ENCODE measurements around the gene DNAJB14. TPM values are rescaled to one million over a fixed set of nuclear protein-coding genes. Genes with fewer than 3 reads are reported as not detected.
A peak's percentile ranks its signal among the peaks of the same experiment; 100 is the strongest.

DNAJB14 gene
- total RNA-seq, 1 experiment from 2014 or later, result 18.9 TPM

DNA sequence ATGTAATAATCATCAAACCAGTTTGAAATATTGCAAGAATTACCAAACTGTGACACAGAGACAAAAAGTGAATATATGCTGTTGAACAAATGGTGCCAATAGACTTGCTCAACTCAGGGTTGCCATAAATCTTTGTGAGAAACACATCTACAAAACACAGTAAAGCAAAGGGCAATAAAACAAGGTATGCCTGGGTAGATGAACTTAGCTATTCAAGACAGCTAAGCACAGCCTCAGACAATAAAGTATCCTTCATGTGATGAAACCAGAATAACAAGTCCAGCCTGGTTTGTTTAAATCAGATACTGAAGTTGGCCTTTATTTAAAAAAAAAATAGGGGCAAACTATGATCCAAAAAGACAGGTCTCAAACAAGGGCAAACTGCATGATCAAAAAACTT lies 71.3 kb downstream of the DNAJB14 start:
- H3K9me2 ChIP-seq (replicated peaks; ENCODE audit: low read length), result no peaks in the 10 kb centered on the region
- peak; percentile 30 for DNase-seq
- no TSS peak for BruUV-seq (replicated peaks)
- 0 out of 2 replicates have a peak, but pooled peaks cover 6% of the 10 kb centered on the region for H3K36me3 ChIP-seq (ENCODE audit: low read depth, low read length)
- TF ChIP-seq EZH2 (IDR thresholded peaks at IDR 0.05; ENCODE audit: low read length, unreplicated experiment) (no peak), EZH2phosphoT487 (IDR thresholded peaks at IDR 0.05; ENCODE audit: borderline replicate concordance, low read length) (no peak)
- TF ChIP-seq, protein P1, sequence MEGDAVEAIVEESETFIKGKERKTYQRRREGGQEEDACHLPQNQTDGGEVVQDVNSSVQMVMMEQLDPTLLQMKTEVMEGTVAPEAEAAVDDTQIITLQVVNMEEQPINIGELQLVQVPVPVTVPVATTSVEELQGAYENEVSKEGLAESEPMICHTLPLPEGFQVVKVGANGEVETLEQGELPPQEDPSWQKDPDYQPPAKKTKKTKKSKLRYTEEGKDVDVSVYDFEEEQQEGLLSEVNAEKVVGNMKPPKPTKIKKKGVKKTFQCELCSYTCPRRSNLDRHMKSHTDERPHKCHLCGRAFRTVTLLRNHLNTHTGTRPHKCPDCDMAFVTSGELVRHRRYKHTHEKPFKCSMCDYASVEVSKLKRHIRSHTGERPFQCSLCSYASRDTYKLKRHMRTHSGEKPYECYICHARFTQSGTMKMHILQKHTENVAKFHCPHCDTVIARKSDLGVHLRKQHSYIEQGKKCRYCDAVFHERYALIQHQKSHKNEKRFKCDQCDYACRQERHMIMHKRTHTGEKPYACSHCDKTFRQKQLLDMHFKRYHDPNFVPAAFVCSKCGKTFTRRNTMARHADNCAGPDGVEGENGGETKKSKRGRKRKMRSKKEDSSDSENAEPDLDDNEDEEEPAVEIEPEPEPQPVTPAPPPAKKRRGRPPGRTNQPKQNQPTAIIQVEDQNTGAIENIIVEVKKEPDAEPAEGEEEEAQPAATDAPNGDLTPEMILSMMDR (conservative IDR thresholded peaks at IDR 0.05; ENCODE audit: low read depth, low read length), result no peak
- H4K20me1 ChIP-seq (ENCODE audit: low read length), result no peaks in the 10 kb centered on the region
- intact Hi-C loops (cut with micrococcal nuclease), result no loop called here
- no peaks in the 10 kb centered on the region for H3K27me3 ChIP-seq (ENCODE audit: low read length)
- H3K4me1 ChIP-seq (ENCODE audit: insufficient read depth, low read length), result no peaks in the 10 kb centered on the region
- H3K4me3 ChIP-seq (ENCODE audit: low read length), result no peak overlapping the region
- no peak overlapping the region for H2AFZ ChIP-seq (ENCODE audit: low read length)
- no peak overlapping the region for H3K27ac ChIP-seq (ENCODE audit: low read length)
- ATAC-seq, result no peak
- CTCF ChIA-PET, result no interaction called here
- POLR2A ChIA-PET (ENCODE audit: unreplicated experiment), result interaction anchor here (0.7 kb wide), 1 partner anchor 164 kb away, joined by 3 read pairs; no protein-coding TSS in a partner anchor
- H3K79me2 ChIP-seq (ENCODE audit: low read length), result no peaks in the 10 kb centered on the region
- H3F3A ChIP-seq (ENCODE audit: low read length, unreplicated experiment), result no peaks in the 10 kb centered on the region
- no peak overlapping the region for H3K9ac ChIP-seq (ENCODE audit: low read length)
- no peaks in the 10 kb centered on the region for H3K9me3 ChIP-seq (ENCODE audit: low read length)
- no peak overlapping the region for H3K4me2 ChIP-seq (ENCODE audit: low read length)

DNA sequence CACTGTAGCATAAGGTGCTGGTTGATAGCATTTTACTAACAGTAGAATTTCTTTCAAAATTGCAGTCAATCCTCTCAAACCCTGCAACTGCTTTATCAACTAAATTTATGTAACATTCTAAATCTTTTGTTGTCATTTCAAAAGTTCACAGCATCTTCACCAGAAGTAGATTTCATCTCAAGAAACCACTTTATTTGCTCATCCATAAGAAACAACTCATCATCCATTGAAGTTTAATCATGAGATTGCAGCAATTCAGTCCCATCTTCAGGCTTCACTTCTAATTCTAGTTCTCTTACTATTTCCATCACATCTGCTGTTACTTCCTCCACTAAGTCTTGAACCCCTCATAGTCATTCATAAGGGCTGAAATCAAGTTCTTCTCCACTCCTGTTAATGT lies 73.8 kb downstream of the DNAJB14 start:
- BruUV-seq (replicated peaks), result no TSS peak
- no peaks in the 10 kb centered on the region for H3K27me3 ChIP-seq (ENCODE audit: low read length)

GRCh38 chr4:99868126-99868596 lies 78.3 kb downstream of the DNAJB14 start:
- no peak for TF ChIP-seq EZH2phosphoT487 (IDR thresholded peaks at IDR 0.05; ENCODE audit: borderline replicate concordance, low read length)
- TF ChIP-seq, protein P1 (conservative IDR thresholded peaks at IDR 0.05; ENCODE audit: low read depth, low read length), result no peak
- no peak for TF ChIP-seq EZH2 (IDR thresholded peaks at IDR 0.05; ENCODE audit: low read length, unreplicated experiment)
- Histone ChIP-seq H3K9me3 (ENCODE audit: low read length) (no peaks in the 10 kb centered on the region), H3K79me2 (ENCODE audit: low read length) (no peaks in the 10 kb centered on the region), H3K27me3 (ENCODE audit: low read length) (no peaks in the 10 kb centered on the region), H3K27ac (ENCODE audit: low read length) (no peak overlapping the region), H3K4me1 (ENCODE audit: insufficient read depth, low read length) (peaks cover 7% of the 10 kb centered on the region; the same call in 1 of the 2 replicates), H3K36me3 (ENCODE audit: low read depth, low read length) (no peaks in the 10 kb centered on the region), H3K4me2 (ENCODE audit: low read length) (no peak overlapping the region), H3K9me2 (replicated peaks; ENCODE audit: low read length) (no peaks in the 10 kb centered on the region), H2AFZ (ENCODE audit: low read length) (no peak overlapping the region), H4K20me1 (ENCODE audit: low read length) (no peaks in the 10 kb centered on the region), H3K9ac (ENCODE audit: low read length) (no peak overlapping the region), H3F3A (ENCODE audit: low read length, unreplicated experiment) (no peaks in the 10 kb centered on the region), H3K4me3 (ENCODE audit: low read length) (no peak overlapping the region)
- ATAC-seq (no peak), DNase-seq (no peak)
- ChIA-PET POLR2A (ENCODE audit: unreplicated experiment) (no interaction called here), CTCF (no interaction called here)
- BruUV-seq (replicated peaks), result no TSS peak
- intact Hi-C loops (cut with micrococcal nuclease), result no loop called here

More for the DNA sequence above, 73.8 kb downstream of the DNAJB14 start:
- ATAC-seq (no peak), DNase-seq (no peak)
- Histone ChIP-seq H3K36me3 (ENCODE audit: low read depth, low read length) (no peaks in the 10 kb centered on the region), H3K4me2 (ENCODE audit: low read length) (no peak overlapping the region), H2AFZ (ENCODE audit: low read length) (no peak overlapping the region), H3K79me2 (ENCODE audit: low read length) (no peaks in the 10 kb centered on the region), H3K4me1 (ENCODE audit: insufficient read depth, low read length) (no peaks in the 10 kb centered on the region), H3K9ac (ENCODE audit: low read length) (no peak overlapping the region), H3F3A (ENCODE audit: low read length, unreplicated experiment) (no peaks in the 10 kb centered on the region), H3K27ac (ENCODE audit: low read length) (no peak overlapping the region), H3K4me3 (ENCODE audit: low read length) (no peak overlapping the region), H3K9me3 (ENCODE audit: low read length) (no peaks in the 10 kb centered on the region), H3K9me2 (replicated peaks; ENCODE audit: low read length) (no peaks in the 10 kb centered on the region), H4K20me1 (ENCODE audit: low read length) (no peaks in the 10 kb centered on the region)
- intact Hi-C loops (cut with micrococcal nuclease), result no loop called here
- ChIA-PET POLR2A (ENCODE audit: unreplicated experiment) (no interaction called here), CTCF (no interaction called here)
- TF ChIP-seq EZH2 (IDR thresholded peaks at IDR 0.05; ENCODE audit: low read length, unreplicated experiment), result no peak
- TF ChIP-seq EZH2phosphoT487 (IDR thresholded peaks at IDR 0.05; ENCODE audit: borderline replicate concordance, low read length), result no peak
- TF ChIP-seq, protein P1 (conservative IDR thresholded peaks at IDR 0.05; ENCODE audit: low read depth, low read length), result no peak
